GM21367 (cell line): ENCODE results near the gene SMYD2.

Experiments used
- ATAC-seq: cut with Tn5 transposase; IDR thresholded peaks from one replicate; pipeline ENCODE4 v1.9.1; 2021; ENCODE audit not compliant: unreplicated experiment

SMYD2 gene

DNA sequence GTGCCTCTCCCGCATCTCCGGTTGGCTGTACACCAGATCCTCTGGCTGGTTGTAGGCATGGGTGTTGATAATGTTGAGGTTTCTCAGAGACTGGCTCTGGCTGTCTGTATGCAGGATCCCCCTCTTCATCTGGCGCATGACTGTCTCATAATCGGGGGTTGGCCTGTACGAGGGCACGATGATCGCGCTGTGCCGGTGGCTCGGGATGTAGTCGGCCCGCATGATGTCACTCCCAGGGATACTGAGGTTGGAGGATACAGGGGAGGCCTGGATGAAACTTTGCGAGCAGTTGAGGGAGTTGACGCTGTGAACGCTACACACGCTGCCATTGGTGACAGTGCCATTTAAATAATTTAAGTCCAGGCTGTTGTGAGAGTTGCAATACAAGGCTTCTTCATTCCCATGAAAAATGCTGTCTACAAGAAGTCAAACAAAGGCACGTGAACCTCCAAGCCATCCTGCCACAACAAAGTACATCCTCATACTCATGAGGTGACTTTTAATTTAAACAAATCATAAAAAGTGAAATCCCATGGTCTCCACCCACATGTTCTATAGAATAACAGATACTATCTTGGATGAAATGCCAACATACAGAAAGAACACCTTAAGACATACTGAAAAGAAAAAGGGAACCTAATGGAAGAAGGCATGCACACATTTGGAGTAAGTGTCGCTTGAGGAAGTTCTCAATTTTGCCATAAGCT lies 103.6 kb downstream of the SMYD2 start:
- ATAC-seq = no peak

DNA sequence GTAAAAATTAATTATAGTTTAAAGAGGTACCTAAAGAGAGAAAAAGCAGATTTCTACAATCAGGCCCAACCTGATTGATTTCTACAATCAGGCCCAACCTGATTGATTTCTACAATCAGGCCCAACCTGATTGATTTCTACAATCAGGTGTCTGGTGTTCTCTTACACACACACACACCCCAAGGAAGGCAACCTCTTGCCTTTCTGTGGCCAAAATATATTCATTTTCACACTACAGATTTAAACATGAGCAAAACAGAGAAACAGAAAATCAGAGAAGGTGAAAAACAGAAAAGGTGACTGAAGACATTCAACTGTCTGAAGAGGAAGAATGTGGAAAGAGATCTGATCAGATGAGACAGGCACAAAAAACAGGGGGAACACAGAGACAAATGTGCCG lies 104.5 kb downstream of the SMYD2 start:
- ATAC-seq = no peak

DNA sequence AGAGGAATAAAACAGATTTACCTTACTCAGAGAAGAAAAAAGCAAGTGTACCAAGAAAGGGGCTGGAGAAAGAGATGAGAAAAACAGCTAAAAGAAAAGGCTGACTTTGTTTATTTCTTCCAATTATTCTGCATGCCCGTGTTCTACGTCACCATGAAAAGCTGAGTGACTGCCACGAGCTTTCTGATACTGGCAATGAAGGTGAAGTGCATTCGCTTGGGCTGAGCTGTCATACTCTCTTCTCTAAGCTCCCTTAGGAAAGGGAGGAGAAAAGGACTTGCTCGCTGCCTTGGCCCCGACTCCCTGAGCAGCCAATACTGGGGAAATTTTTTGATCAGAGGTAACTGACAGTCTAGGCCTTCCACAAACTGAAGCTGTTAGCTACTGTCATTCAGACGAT lies 105.4 kb downstream of the SMYD2 start:
- ATAC-seq = no peak
